Loucy (cell line): ENCODE data around the gene ATOH8.

Experiments
- H2AFZ ChIP-seq: fragments of 200-600 bp; sonication (generic); 2 replicates; pipeline ENCODE4 v1.6.0; 2016; ENCODE audit warnings: antibody characterized with exemption, mild to moderate bottlenecking, low read length, moderate library complexity
- H3F3A ChIP-seq: fragments of 200-600 bp; 2 replicates; pipeline ENCODE4 v1.6.0; 2016; ENCODE audit warnings: antibody characterized with exemption, low read depth, mild to moderate bottlenecking
- H3K27me3 ChIP-seq: fragments of 200-600 bp; sonication (generic); 2 replicates; pipeline ENCODE4 v1.6.1; 2014; ENCODE audit warnings: low read length, mild to moderate bottlenecking; ENCODE audit not compliant: insufficient read depth, poor library complexity, severe bottlenecking
- H3K36me3 ChIP-seq: fragments of 200-600 bp; sonication (generic); 2 replicates; pipeline ENCODE4 v1.6.1; 2016; ENCODE audit warnings: low read length; ENCODE audit not compliant: insufficient read depth
- H3K4me1 ChIP-seq: fragments of 200-600 bp; sonication (generic); 2 replicates; pipeline ENCODE4 v1.5.1; 2014; ENCODE audit warnings: low read length, mild to moderate bottlenecking; ENCODE audit not compliant: insufficient read depth, poor library complexity, severe bottlenecking
- H3K4me2 ChIP-seq: fragments of 200-600 bp; sonication (generic); 2 replicates; pipeline ENCODE4 v1.6.0; 2014; ENCODE audit warnings: antibody characterized with exemption, low read length, low read depth, mild to moderate bottlenecking; ENCODE audit not compliant: poor library complexity, severe bottlenecking
- H3K4me3 ChIP-seq: fragments of 200-600 bp; sonication (generic); 2 replicates; pipeline ENCODE4 v1.5.1; 2014; ENCODE audit warnings: low read length, mild to moderate bottlenecking, mixed read lengths; ENCODE audit not compliant: poor library complexity, severe bottlenecking
- H3K79me2 ChIP-seq: fragments of 200-600 bp; sonication (generic); 2 replicates; pipeline ENCODE4 v1.6.1; 2014; ENCODE audit warnings: low read length; ENCODE audit not compliant: insufficient read depth
- H3K9ac ChIP-seq: fragments of 200-600 bp; sonication (generic); 2 replicates; pipeline ENCODE4 v1.6.0; 2014; ENCODE audit warnings: mild to moderate bottlenecking, low read depth, low read length, moderate library complexity; ENCODE audit not compliant: poor library complexity, severe bottlenecking
- H3K9me2 ChIP-seq: fragments of 200-600 bp; sonication (generic); replicated peaks from 2 replicates; pipeline ENCODE4 v1.6.1; 2016; ENCODE audit warnings: low read depth, low read length, mixed read lengths
- H3K9me3 ChIP-seq: fragments of 200-600 bp; sonication (generic); 2 replicates; pipeline ENCODE4 v1.6.1; 2014; ENCODE audit warnings: mild to moderate bottlenecking, antibody characterized with exemption, low read length, low read depth; ENCODE audit not compliant: insufficient read depth
- H4K20me1 ChIP-seq: fragments of 200-600 bp; sonication (generic); 2 replicates; pipeline ENCODE4 v1.6.0; 2014; ENCODE audit warnings: antibody characterized with exemption, low read length, mild to moderate bottlenecking; ENCODE audit not compliant: insufficient read depth, poor library complexity, severe bottlenecking
- EZH2phosphoT487 ChIP-seq: fragments of 200-600 bp; IDR thresholded peaks from 2 replicates; pipeline ENCODE4 v1.6.1; 2018; ENCODE audit warnings: antibody characterized with exemption, mild to moderate bottlenecking, moderate library complexity, borderline replicate concordance
- TF ChIP-seq, protein P1 (sequence below): fragments of 200-600 bp; sonication (generic); conservative IDR thresholded peaks from 2 replicates; pipeline ENCODE4 v1.5.1; 2014; ENCODE audit warnings: mild to moderate bottlenecking, antibody characterized with exemption, low read length

ATOH8 gene

DNA sequence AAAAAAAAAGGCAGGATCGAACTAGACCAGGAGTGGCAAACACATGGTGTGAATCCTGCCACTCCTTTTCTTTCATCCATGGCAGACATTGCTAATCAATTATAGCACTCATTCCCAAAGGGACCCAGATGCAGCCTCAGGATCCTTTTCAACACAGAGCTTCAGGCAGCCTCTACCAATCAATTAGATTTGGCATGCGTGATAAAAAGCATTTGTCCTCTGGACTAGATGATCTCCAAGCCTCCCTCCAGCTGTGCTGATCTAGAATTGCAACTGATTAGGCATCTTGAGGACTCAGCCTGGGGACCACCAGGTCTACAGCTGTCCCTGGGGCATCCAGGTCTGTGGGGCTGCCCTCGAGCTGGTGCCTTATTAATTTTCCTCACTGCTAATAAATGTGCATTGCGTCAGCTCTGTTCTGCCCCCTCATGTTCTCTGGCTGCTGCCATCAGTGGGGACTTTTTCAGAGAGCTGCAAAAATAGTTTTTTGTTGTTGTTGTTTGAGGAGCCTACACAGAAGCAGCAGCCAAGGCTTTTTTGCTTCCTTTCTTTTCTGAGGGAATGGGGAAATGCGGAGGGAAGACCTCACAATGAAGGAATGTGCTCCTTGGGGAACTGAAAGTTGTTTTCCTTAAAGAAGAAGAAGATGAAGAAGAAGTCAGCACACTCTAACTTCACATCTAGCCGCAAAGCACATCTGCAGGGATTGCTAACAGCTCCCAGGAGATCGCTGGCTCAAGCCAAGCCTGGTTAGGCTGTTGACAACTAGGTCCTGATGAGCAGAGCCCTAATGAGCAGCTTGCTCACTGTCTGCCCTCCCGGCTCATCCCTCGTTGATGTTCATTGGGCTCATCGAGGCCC, 8.8 kb upstream of the ATOH8 start:
- no peaks in the 10 kb centered on the region for H3K27me3 ChIP-seq
- H2AFZ ChIP-seq = no peak overlapping the region
- H3K4me2 ChIP-seq = no peak overlapping the region
- H3K4me1 ChIP-seq = no peaks in the 10 kb centered on the region
- no peak for TF ChIP-seq EZH2phosphoT487
- TF ChIP-seq, protein P1, sequence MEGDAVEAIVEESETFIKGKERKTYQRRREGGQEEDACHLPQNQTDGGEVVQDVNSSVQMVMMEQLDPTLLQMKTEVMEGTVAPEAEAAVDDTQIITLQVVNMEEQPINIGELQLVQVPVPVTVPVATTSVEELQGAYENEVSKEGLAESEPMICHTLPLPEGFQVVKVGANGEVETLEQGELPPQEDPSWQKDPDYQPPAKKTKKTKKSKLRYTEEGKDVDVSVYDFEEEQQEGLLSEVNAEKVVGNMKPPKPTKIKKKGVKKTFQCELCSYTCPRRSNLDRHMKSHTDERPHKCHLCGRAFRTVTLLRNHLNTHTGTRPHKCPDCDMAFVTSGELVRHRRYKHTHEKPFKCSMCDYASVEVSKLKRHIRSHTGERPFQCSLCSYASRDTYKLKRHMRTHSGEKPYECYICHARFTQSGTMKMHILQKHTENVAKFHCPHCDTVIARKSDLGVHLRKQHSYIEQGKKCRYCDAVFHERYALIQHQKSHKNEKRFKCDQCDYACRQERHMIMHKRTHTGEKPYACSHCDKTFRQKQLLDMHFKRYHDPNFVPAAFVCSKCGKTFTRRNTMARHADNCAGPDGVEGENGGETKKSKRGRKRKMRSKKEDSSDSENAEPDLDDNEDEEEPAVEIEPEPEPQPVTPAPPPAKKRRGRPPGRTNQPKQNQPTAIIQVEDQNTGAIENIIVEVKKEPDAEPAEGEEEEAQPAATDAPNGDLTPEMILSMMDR = no peak
- no peak overlapping the region for H3K9ac ChIP-seq
- H3K36me3 ChIP-seq = no peaks in the 10 kb centered on the region
- no peaks in the 10 kb centered on the region for H3K79me2 ChIP-seq
- H3F3A ChIP-seq = no peaks in the 10 kb centered on the region
- no peaks in the 10 kb centered on the region for H4K20me1 ChIP-seq
- H3K4me3 ChIP-seq = no peak overlapping the region
- H3K9me3 ChIP-seq = no peaks in the 10 kb centered on the region
- H3K9me2 ChIP-seq = no peaks in the 10 kb centered on the region

DNA sequence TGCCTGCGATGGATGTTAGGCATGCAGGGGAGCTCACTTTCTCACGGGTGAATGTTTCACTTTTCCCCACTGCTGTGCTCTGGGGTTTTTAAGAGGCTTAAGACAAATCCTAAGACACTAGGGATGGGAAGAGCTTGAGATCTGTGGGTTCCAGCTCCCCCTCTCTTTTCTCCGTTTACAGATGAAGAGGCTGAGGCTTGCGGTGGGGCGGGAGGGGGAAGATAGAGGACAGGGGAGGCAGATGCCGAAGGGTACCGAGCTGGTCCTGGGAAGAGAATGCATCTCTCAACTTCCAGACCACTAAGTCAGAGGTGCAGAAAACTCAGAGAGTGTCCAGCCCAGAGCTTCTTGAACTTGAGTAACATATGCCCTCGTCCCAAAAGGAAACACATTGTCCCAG, 8.2 kb upstream of the ATOH8 start:
- H3K9me3 ChIP-seq = no peaks in the 10 kb centered on the region
- H3K36me3 ChIP-seq = no peaks in the 10 kb centered on the region
- H3K79me2 ChIP-seq = no peaks in the 10 kb centered on the region
- no peak overlapping the region for H3K4me2 ChIP-seq
- no peaks in the 10 kb centered on the region for H3K4me1 ChIP-seq
- H3K27me3 ChIP-seq = no peaks in the 10 kb centered on the region
- H3K9me2 ChIP-seq = no peaks in the 10 kb centered on the region
- H4K20me1 ChIP-seq = no peaks in the 10 kb centered on the region
- H2AFZ ChIP-seq = no peak overlapping the region
- no peak for TF ChIP-seq EZH2phosphoT487
- TF ChIP-seq, protein P1 = no peak
- H3K9ac ChIP-seq = no peak overlapping the region
- H3F3A ChIP-seq = no peaks in the 10 kb centered on the region
- H3K4me3 ChIP-seq = no peak overlapping the region

DNA sequence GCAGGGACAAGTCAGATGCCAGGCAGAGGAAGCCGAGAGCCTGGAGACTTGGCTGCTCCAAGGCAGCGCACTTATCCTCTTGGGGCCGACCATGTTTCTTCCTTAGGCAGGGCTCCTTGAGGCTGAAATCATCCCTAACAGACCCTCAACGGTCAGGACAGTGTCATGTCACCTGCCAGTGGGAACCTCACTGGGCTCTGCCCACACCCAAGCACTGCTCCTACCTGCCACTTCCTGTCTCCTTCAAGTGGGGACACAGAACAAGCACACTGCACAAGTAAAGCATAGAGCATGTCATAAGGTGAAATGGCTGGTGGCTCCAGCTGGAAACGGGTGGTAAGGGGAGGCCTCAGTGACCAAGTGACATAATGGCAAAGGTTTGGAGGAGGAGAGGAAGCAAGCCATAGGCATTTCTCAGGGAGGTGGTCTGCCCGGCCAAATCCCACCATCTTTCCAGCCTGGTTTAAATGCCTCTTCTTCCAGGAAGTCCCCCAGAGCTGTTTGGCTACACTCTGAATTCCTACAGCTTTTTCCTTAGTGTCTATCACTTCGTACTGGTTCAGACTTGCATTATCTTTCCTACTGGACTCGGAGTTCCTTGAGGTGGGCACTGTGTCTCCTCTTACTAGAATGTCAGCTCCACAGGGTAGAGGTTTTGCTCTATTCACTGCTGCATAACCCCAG, 7.3 kb upstream of the ATOH8 start:
- TF ChIP-seq, protein P1 = no peak
- no peak for TF ChIP-seq EZH2phosphoT487
- Histone ChIP-seq H3K79me2 (no peaks in the 10 kb centered on the region), H3K4me1 (no peaks in the 10 kb centered on the region), H3K9me3 (no peaks in the 10 kb centered on the region), H2AFZ (no peak overlapping the region), H3K27me3 (no peaks in the 10 kb centered on the region), H3K4me2 (no peak overlapping the region), H3K9me2 (no peaks in the 10 kb centered on the region), H3K4me3 (no peak overlapping the region), H3K36me3 (no peaks in the 10 kb centered on the region), H3F3A (no peaks in the 10 kb centered on the region), H4K20me1 (no peaks in the 10 kb centered on the region), H3K9ac (no peak overlapping the region)
